ENCODE measurements around the gene AMZ1.
"Not testable (repeated sequence)": the region's sequence is repeated elsewhere in the genome, so short reads cannot be mapped to it uniquely, and the experiment has no call there.

The AMZ1 gene

GRCh38 chr7:2729893-2730716, 42.1 kb downstream of the AMZ1 start:
- DNase-seq, result peak; percentile 72

GRCh38 chr7:2730846-2731770, 43.1 kb downstream of the AMZ1 start:
- peak; percentile 14 for DNase-seq

- DNase-seq, result no peak
These were observed 44.4 kb downstream of the AMZ1 start for GRCh38 chr7:2732388-2732787.

- peak; percentile 62 for DNase-seq
These were observed 45.1 kb downstream of the AMZ1 start for GRCh38 chr7:2732959-2733584.

GRCh38 chr7:2734084-2734686, 46.2 kb downstream of the AMZ1 start:
- peak; percentile 25 for DNase-seq

GRCh38 chr7:2734751-2735571, 47.0 kb downstream of the AMZ1 start:
- peak; percentile 65 for DNase-seq

GRCh38 chr7:2735744-2736143, 47.7 kb downstream of the AMZ1 start:
- no peak for DNase-seq

- no peak for DNase-seq
These were observed 48.5 kb downstream of the AMZ1 start for GRCh38 chr7:2736411-2736914.

GRCh38 chr7:2737005-2737743, 49.2 kb downstream of the AMZ1 start:
- DNase-seq, result not testable (repeated sequence)

GRCh38 chr7:2737771-2738540, 50.0 kb downstream of the AMZ1 start:
- no peak for DNase-seq

GRCh38 chr7:2738766-2739549, 51.0 kb downstream of the AMZ1 start:
- DNase-seq, result no peak

- not testable (repeated sequence) for DNase-seq
These were observed 55.7 kb downstream of the AMZ1 start for GRCh38 chr7:2743523-2744185.

- DNase-seq, result not testable (repeated sequence)
These were observed 60.7 kb downstream of the AMZ1 start for GRCh38 chr7:2748684-2749083.

GRCh38 chr7:2750004-2750407, 62.0 kb downstream of the AMZ1 start:
- DNase-seq, result no peak

- no peak for DNase-seq
These were observed 63.1 kb downstream of the AMZ1 start for GRCh38 chr7:2751086-2751485.

GRCh38 chr7:2753148-2753547, 65.1 kb downstream of the AMZ1 start:
- no peak for DNase-seq

- DNase-seq, result no peak
These were observed 66.1 kb downstream of the AMZ1 start for GRCh38 chr7:2754086-2754485.

GRCh38 chr7:2754912-2755311, 66.9 kb downstream of the AMZ1 start:
- no peak for DNase-seq

GRCh38 chr7:2755531-2755930, 67.5 kb downstream of the AMZ1 start:
- DNase-seq, result no peak

All from femur (tissue), 1 donor.